Body of pancreas (tissue), 4 donors: ENCODE data around the gene PXMP4. TPM values are rescaled to one million over a fixed set of nuclear protein-coding genes. Genes with fewer than 3 reads are reported as not detected.

Experiments
- ATAC-seq: fragments of 150-250 bp; one replicate; pipeline ENCODE4 v1.9.1; 2016
- DNase-seq, 4 donors: peaks; one replicate each; pipeline ENCODE4 v3.0.0-alpha.2; 2019
- H3K27ac ChIP-seq, 4 donors: fragments of 200-600 bp; sonication (generic); 1 replicate in 3 of 4; 2 replicates in 1 of 4; pipeline versions ENCODE4 v1.5.1 to v1.6.1; 2016 to 2019; ENCODE audit warnings: mild to moderate bottlenecking in 1 of 4, mixed read lengths in 1 of 4, moderate library complexity in 1 of 4
- H3K27me3 ChIP-seq, 2 donors: fragments of 200-600 bp; sonication (generic); one replicate each; pipeline ENCODE4 v1.6.0; 2016; ENCODE audit warnings: mild to moderate bottlenecking in 1 of 2
- H3K36me3 ChIP-seq, 2 donors: fragments of 200-600 bp; sonication (generic); replicated peaks in 1 of 2; 2 replicates each; pipeline ENCODE4 v1.5.1; 2016; ENCODE audit warnings: low read depth in 2 of 2; ENCODE audit not compliant: insufficient read depth in 1 of 2
- H3K4me1 ChIP-seq: fragments of 200-600 bp; sonication (generic); one replicate; pipeline ENCODE4 v1.6.0; 2016
- H3K4me3 ChIP-seq, 2 donors: fragments of 200-600 bp; sonication (generic); 1 replicate in 1 of 2; 2 replicates in 1 of 2; pipeline ENCODE4 v1.5.1; 2016 to 2019
- H3K9me3 ChIP-seq, 3 donors: fragments of 200-600 bp; sonication (generic); 1 replicate in 2 of 3; 2 replicates in 1 of 3; pipeline ENCODE4 v1.5.1; 2016
- POLR2A ChIP-seq, 3 donors: fragments of 450-650 bp; IDR thresholded peaks; one replicate each; pipeline ENCODE4 v1.6.1; 2016; ENCODE audit warnings: antibody characterized with exemption in 3 of 3, mild to moderate bottlenecking in 2 of 3
- WGBS, 2 donors: methylation state at CpG; one replicate each; pipeline ENCODE4 v1.1.5; 2017; 5-methylcytosine and 5-hydroxymethylcytosine counted together
- intact Hi-C: fragments of 100-400 bp; cut with DNase I; formaldehyde crosslinking; loops from one replicate; pipeline ENCODE4 v1.15.1; 2023
- total RNA-seq, 2 donors: library from RNA; depleted of rRNA; stranded (reverse); fragments of >200 nt; gene quantifications; one replicate each; pipeline ENCODE4 v1.1.0, GENCODE V29; 2016
- TF ChIP-seq, protein P1 (sequence below), 7 experiments: fragments of 450-650 bp in 4 of 7; fragments of 200-600 bp in 3 of 7; sonication (generic) in 3 of 7; IDR thresholded peaks; one replicate each; pipeline ENCODE4 v1.5.1; 2016 to 2019; ENCODE audit warnings: antibody characterized with exemption in 7 of 7

The PXMP4 gene
- total RNA-seq, 2 donors from 2014 or later = 3.3 to 5.2 TPM

DNA sequence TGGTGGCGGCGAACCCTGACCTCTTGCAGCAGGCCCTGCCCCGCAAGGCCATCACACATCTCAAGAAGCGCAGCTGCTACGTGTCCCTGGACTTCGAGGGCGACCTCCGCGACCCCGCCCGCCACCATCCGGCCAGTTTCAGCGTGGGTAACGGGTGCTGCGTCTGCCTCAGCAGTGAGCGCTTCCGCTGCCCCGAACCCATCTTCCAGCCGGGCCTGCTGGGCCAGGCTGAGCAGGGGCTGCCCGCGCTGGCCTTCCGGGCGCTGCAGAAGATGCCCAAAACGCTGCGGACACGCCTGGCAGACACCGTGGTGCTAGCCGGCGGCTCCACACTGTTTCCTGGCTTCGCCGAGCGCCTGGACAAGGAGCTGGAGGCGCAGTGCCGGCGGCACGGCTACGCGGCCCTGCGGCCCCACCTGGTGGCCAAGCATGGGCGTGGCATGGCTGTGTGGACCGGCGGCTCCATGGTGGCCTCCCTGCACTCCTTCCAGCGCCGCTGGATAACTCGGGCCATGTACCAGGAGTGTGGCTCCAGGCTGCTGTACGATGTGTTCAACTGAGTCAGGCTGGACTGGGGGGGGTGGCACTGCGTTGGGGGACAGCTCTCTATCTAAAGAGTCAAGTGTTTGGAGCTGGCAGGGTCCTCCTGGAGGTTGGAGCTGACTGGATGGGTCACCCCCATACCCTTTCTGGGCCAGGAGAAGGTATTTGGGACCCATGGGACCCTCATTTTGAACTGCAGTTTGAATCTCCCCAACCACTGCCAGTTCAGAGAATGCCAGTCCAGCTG is 52.2 kb downstream of the PXMP4 start:
- peak; percentile 83 to 89 (median 86) for DNase-seq
- TF ChIP-seq, protein P1, sequence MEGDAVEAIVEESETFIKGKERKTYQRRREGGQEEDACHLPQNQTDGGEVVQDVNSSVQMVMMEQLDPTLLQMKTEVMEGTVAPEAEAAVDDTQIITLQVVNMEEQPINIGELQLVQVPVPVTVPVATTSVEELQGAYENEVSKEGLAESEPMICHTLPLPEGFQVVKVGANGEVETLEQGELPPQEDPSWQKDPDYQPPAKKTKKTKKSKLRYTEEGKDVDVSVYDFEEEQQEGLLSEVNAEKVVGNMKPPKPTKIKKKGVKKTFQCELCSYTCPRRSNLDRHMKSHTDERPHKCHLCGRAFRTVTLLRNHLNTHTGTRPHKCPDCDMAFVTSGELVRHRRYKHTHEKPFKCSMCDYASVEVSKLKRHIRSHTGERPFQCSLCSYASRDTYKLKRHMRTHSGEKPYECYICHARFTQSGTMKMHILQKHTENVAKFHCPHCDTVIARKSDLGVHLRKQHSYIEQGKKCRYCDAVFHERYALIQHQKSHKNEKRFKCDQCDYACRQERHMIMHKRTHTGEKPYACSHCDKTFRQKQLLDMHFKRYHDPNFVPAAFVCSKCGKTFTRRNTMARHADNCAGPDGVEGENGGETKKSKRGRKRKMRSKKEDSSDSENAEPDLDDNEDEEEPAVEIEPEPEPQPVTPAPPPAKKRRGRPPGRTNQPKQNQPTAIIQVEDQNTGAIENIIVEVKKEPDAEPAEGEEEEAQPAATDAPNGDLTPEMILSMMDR (IDR thresholded peaks at IDR 0.05) = peak; percentile 89 to 98 (median 92)
- TF ChIP-seq POLR2A (IDR thresholded peaks at IDR 0.05) = peak in 1 of 3 donors; percentile 18
- no peaks in the 10 kb centered on the region for H3K9me3 ChIP-seq
- intact Hi-C loops = no loop called here
- peaks cover 0 to 3% of the 10 kb centered on the region in 2 donors for H3K36me3 ChIP-seq
- H3K27me3 ChIP-seq = no peaks in the 10 kb centered on the region
- peak; percentile 58 for ATAC-seq
- H3K4me3 ChIP-seq = peak overlapping the region in 1 of 2 donors; percentile 48
- peaks cover 52% of the 10 kb centered on the region for H3K4me1 ChIP-seq
- 0 to 9% methylated on average over 3 to 46 of the region's 47 CpGs for WGBS, 2 donors
- peak overlapping the region; percentile 87 to 93 (median 90) for H3K27ac ChIP-seq

GRCh38 chr20:33667245-33667675 is 52.9 kb downstream of the PXMP4 start:
- H3K36me3 ChIP-seq = peaks cover 0 to 3% of the 10 kb centered on the region in 2 donors
- peak overlapping the region; percentile 45 to 48 for H3K4me3 ChIP-seq
- DNase-seq = peak; percentile 71 to 84 (median 76)
- no peaks in the 10 kb centered on the region for H3K9me3 ChIP-seq
- peak overlapping the region; percentile 87 to 93 (median 90) for H3K27ac ChIP-seq
- peak; percentile 23 for ATAC-seq
- TF ChIP-seq, protein P1 (IDR thresholded peaks at IDR 0.05) = no peak
- no peak for TF ChIP-seq POLR2A (IDR thresholded peaks at IDR 0.05)
- H3K4me1 ChIP-seq = peaks cover 50% of the 10 kb centered on the region
- intact Hi-C loops = no loop called here
- 15% methylated on average over 54 of the region's 55 CpGs; no CpG with 5 or more reads in 1 of the 2 donors for WGBS, 2 donors
- no peaks in the 10 kb centered on the region for H3K27me3 ChIP-seq

DNA sequence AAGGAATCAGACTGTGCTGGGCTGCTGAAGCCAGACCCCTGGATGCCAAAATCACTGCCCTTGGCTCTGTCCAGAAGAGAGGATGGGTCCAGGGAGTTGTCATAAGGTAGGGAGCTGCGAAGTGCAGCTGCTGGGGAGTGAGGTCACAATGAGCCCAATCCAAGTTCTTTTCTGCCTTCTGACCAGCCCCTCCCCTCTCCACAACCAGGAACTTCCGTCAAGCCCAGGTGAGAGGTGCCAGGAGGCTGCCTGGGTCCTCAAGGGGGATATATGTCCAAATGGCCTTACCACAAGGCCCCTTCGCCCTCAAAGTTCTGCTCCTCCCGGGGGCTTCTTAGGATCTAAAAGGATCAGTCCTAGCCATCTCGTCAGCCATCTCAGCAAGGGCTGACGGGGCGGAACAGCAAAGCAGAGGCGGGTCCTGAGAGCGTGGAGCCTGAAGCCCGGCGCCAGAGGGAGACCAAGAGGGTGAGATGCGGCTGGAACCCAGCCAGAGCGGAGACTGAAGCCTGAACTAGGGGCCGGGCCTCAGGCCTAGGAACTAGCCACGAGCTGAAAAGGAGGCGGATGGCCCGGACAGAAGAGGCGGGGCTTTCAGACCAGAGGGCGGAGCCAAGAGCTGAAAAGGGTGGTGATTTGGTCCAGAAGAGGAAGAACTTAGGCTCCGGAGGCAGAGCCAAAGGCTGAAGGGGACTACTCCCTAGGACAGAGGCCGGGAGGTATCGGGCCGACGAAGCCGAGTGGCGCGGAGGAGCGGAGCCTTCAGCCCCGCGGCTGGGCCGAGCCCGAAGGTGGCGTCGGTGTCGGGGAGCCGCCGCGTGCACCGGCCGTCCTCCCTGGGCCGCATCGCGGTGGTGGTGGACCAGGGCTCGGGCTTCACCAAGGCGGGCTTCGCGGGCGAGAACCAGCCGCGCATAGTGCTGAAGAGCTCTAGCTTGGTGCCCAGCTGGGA is 53.5 kb downstream of the PXMP4 start, which contains the start of gene ACTL10:
Gene ACTL10 (plus strand): TSS at position 651 of the 952 bp plus-strand sequence. CDS start 555 bp downstream, outside the sequence.
- Histone ChIP-seq H3K4me3 (peak within 1 kb of the TSS; percentile 45 to 48), H3K4me1 (peaks cover 50% of the 10 kb centered on the region), H3K9me3 (no peaks in the 10 kb centered on the region), H3K27ac (peak within 1 kb of the TSS; percentile 87 to 93 (median 90)), H3K36me3 (peaks cover 0 to 3% of the 10 kb centered on the region in 2 donors), H3K27me3 (no peaks in the 10 kb centered on the region)
- ATAC-seq = peak; percentile 81
- intact Hi-C loops = no loop called here
- WGBS, 2 donors = 2 to 12% methylated on average over 22 to 49 of the region's 50 CpGs
- TF ChIP-seq POLR2A (IDR thresholded peaks at IDR 0.05) = peak; percentile 75 to 94 (median 88)
- TF ChIP-seq, protein P1 (IDR thresholded peaks at IDR 0.05) = peak in 6 of 7 experiments; percentile 11 to 59 (median 50)
- DNase-seq = peak; percentile 98 to 100 (median 99)

GRCh38 chr20:33664762-33665144 is 55.4 kb downstream of the PXMP4 start:
- Histone ChIP-seq H3K27ac (no peak overlapping the region), H3K27me3 (no peaks in the 10 kb centered on the region), H3K36me3 (peaks cover 0 to 3% of the 10 kb centered on the region in 2 donors), H3K4me3 (no peak overlapping the region), H3K4me1 (peaks cover 46% of the 10 kb centered on the region), H3K9me3 (no peaks in the 10 kb centered on the region)
- no peak for DNase-seq
- TF ChIP-seq, protein P1 (IDR thresholded peaks at IDR 0.05) = no peak
- no peak for TF ChIP-seq POLR2A (IDR thresholded peaks at IDR 0.05)
- 92 to 100% methylated on average over 1 to 2 of the region's 2 CpGs for WGBS, 2 donors
- no peak for ATAC-seq
- intact Hi-C loops = no loop called here
